Inflammatory macrophage treated with lipopolysaccharide for 1 hour (primary cell): ENCODE data around the gene MAP3K9.

Source experiments
- DNase-seq, 2 donors: peaks; one replicate each; pipeline ENCODE4 v3.0.0-alpha.2; 2020 to 2022

The MAP3K9 gene

DNA sequence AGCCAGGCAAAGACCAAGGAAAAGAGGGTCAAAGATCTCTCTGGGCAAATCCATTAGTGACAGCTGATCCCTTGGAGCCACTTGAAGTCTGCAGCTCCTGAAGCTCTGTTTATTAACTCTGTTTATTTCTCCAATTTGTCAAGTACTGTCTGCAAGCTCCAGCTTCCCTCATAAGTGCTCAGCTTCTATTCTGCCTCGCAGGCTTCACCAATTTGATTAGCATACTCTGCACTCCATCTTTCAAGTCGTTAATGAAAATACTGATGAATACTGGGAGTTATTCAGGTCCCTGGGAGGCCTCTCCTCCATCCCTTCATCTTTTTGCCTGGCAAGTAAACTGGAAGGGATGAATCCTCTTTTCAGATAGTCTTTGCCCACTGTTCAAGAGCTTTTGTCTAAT lies 113.3 kb downstream of the MAP3K9 start:
- DNase-seq: no peak

DNA sequence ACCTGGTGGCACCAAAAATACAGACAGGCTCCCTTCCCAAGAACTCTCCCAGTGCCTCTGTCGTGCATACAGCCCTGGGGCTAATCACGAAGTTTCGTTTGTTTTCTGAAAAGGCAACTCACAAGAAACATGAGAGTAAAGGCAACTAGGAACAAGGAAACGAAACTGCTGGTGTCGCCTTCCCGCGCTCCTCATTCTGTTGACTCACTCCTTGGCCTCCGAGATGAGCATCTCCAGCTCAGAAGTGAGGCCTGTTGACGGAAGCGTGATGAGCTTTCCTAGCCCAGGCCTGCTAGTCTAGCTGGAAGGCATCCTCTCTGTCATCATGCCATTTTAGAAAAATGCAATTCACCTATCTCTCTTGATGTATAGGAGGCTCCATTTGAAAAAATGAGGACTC lies 117.1 kb downstream of the MAP3K9 start:
- peak; percentile 86 to 89 for DNase-seq

- DNase-seq: no peak
Observed at GRCh38 chr14:70685474-70686197, 123.7 kb downstream of the MAP3K9 start.

- no peak for DNase-seq
Observed at GRCh38 chr14:70683983-70684382, 125.3 kb downstream of the MAP3K9 start.

- DNase-seq: no peak
Observed at GRCh38 chr14:70680748-70681147, 128.6 kb downstream of the MAP3K9 start.

GRCh38 chr14:70677341-70677740 lies 132.0 kb downstream of the MAP3K9 start:
- no peak for DNase-seq
